Heart left ventricle (tissue), 16 donors: ENCODE measurements around the gene ZCCHC7. TPM values are rescaled to one million over a fixed set of nuclear protein-coding genes. Genes with fewer than 3 reads are reported as not detected.

ENCODE experiments used
- ATAC-seq, 4 donors: fragments of 200-7000 bp; cut with Tn5 transposase; one replicate each; pipeline ENCODE4 v1.9.1; 2020 to 2022; ENCODE audit warnings: moderate library complexity in 4 of 4, mild to moderate bottlenecking in 3 of 4, moderate number of reproducible peaks in 1 of 4
- DNase-seq, 5 donors: peaks; one replicate each; pipeline ENCODE4 v3.0.0-alpha.2; 2020
- H3K27ac ChIP-seq, 12 donors: fragments of 200-600 bp; sonication (generic) in 4 of 12; one replicate each; pipeline versions ENCODE4 v1.5.0 to v1.8.0; 2016 to 2022; ENCODE audit warnings: mild to moderate bottlenecking in 2 of 12
- H3K27me3 ChIP-seq, 9 donors: fragments of 200-600 bp; sonication (generic) in 2 of 9; one replicate each; pipeline versions ENCODE4 v1.5.1 to v1.8.0; 2016 to 2022; ENCODE audit warnings: mild to moderate bottlenecking in 3 of 9
- H3K36me3 ChIP-seq, 9 donors: fragments of 200-600 bp; sonication (generic) in 2 of 9; one replicate each; pipeline versions ENCODE4 v1.5.0 to v1.8.0; 2018 to 2022; ENCODE audit warnings: mild to moderate bottlenecking in 2 of 9
- H3K4me1 ChIP-seq, 12 donors: fragments of 200-600 bp; sonication (generic) in 4 of 12; one replicate each; pipeline versions ENCODE4 v1.5.0 to v1.8.0; 2016 to 2022; ENCODE audit warnings: mild to moderate bottlenecking in 3 of 12
- H3K4me3 ChIP-seq, 12 donors: fragments of 200-600 bp; sonication (generic) in 4 of 12; one replicate each; pipeline versions ENCODE4 v1.5.0 to v1.8.0; 2017 to 2022; ENCODE audit warnings: mild to moderate bottlenecking in 9 of 12, moderate library complexity in 4 of 12
- H3K9me3 ChIP-seq, 12 donors: fragments of 200-600 bp; sonication (generic) in 4 of 12; one replicate each; pipeline versions ENCODE4 v1.5.0 to v1.8.0; 2016 to 2022; ENCODE audit warnings: mild to moderate bottlenecking in 1 of 12
- POLR2A ChIP-seq, 2 donors: fragments of 450-650 bp; IDR thresholded peaks; one replicate each; pipeline ENCODE4 v1.6.1; 2017; ENCODE audit warnings: antibody characterized with exemption in 2 of 2, mild to moderate bottlenecking in 2 of 2, moderate library complexity in 2 of 2
- WGBS, 4 donors: extraction: QIAGEN DNeasy Blood & Tissue Kit in 2 of 4; methylation state at CpG; one replicate each; pipeline versions ENCODE4 v1.1.5 to v1.1.7; 2013 to 2018; 5-methylcytosine and 5-hydroxymethylcytosine counted together
- intact Hi-C, 10 donors: fragments of 100-400 bp; cut with DNase I; formaldehyde crosslinking; loops; one replicate each; pipeline versions ENCODE4 v1.11.1 to v1.14.2; 2022
- polyA plus RNA-seq, 2 donors: library from polyadenylated mRNA; stranded (reverse); fragments of 200-250 nt; gene quantifications; one replicate each; pipeline ENCODE4 v1.2.3, GENCODE V29; 2013
- total RNA-seq, 9 donors: library from RNA; depleted of rRNA in 2 of 9; stranded (reverse); fragments of >200 nt in 2 of 9; fragmentation: NEBNext Ultra II Directional in 3 of 9; extraction: Animal tissue kit (Norgen Biotek cat#: 25700) in 3 of 9; gene quantifications; one replicate each; pipeline versions ENCODE4 v1.1.0 to v1.2.4, GENCODE V29; 2016 to 2023
- TF ChIP-seq, protein P1 (sequence below), 12 donors: fragments of 200-600 bp; sonication (generic) in 4 of 12; IDR thresholded peaks; one replicate each; pipeline versions ENCODE4 v1.5.0 to v1.8.0; 2018 to 2022; ENCODE audit warnings: antibody characterized with exemption in 12 of 12, mild to moderate bottlenecking in 5 of 12
- donor health status: ischemic (EF 13 %, LVEDD 7.1; RV severe dilation, severe dysfunction).
- donor health status: healthy with polysubstance abuse.
- donor health status: DM: no; HTN: yes; CAD: no.
- donor health status: DM: no; HTN: no; CAD: no.
- donor health status: ischemic (EF 25% LVEDD 6.9; RV normal size, moderate dysfunction).
- donor health status: ischemic (EF 25% LVEDD 5.7; RV mildly dilated, moderate dysfunction).
- donor health status: healthy.
- donor health status: DM: yes; HTN: yes; CAD: no.
- donor health status: ischemic (EF 35%, LVEDD 5.7; RV mildly dilated, moderate dysfunction).
- donor health status: nonischemic (EF 11% LVEDD 7.7; RV severe dilation, severe dysfunction).
- donor health status: DM: yes; HTN: yes; CAD: no.
- donor health status: PGD.
- donor health status: ischemic (EF 29% LVEDD 5.4; RV normal size, mild dysfunction).
- donor health status: nonischemic (EF 23%, LVEDD 6.1; RV moderate dilation, normal function).

Gene ZCCHC7
- total and polyA plus RNA-seq, 11 donors, result 3.5 to 14.8 (median 8.4) TPM

DNA sequence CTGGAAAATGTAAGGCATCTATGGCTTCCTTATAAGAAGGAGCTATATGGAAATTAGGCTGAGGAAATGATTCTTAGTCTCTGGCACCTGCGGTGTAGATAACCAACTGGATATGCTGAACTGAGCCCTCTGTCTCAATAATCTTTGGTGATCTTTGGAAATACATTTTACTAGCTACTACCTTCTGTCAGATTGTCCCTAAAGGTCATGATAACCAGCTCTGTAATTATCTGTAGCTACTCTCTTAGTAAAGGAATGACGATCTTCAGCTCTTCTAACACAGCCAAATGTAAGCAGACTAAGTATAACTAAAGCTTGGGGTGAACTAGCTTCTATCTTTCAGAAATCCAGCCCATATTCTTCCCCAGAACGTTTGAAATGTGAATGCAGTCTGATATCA lies 177.2 kb downstream of the ZCCHC7 start:
- DNase-seq (no peak), ATAC-seq (no peak)
- Histone ChIP-seq H3K27me3 (no peaks in the 10 kb centered on the region), H3K4me1 (peaks cover 0 to 49% (median 20%) of the 10 kb centered on the region in 12 donors), H3K4me3 (no peak overlapping the region), H3K36me3 (no peaks in the 10 kb centered on the region), H3K9me3 (no peaks in the 10 kb centered on the region), H3K27ac (no peak overlapping the region)
- TF ChIP-seq POLR2A (IDR thresholded peaks at IDR 0.05), result no peak
- TF ChIP-seq, protein P1, sequence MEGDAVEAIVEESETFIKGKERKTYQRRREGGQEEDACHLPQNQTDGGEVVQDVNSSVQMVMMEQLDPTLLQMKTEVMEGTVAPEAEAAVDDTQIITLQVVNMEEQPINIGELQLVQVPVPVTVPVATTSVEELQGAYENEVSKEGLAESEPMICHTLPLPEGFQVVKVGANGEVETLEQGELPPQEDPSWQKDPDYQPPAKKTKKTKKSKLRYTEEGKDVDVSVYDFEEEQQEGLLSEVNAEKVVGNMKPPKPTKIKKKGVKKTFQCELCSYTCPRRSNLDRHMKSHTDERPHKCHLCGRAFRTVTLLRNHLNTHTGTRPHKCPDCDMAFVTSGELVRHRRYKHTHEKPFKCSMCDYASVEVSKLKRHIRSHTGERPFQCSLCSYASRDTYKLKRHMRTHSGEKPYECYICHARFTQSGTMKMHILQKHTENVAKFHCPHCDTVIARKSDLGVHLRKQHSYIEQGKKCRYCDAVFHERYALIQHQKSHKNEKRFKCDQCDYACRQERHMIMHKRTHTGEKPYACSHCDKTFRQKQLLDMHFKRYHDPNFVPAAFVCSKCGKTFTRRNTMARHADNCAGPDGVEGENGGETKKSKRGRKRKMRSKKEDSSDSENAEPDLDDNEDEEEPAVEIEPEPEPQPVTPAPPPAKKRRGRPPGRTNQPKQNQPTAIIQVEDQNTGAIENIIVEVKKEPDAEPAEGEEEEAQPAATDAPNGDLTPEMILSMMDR (IDR thresholded peaks at IDR 0.05), result no peak
- intact Hi-C loops, result no loop called here
- 71 to 84% (median 77%) methylated on average over 3 of the region's 3 CpGs for WGBS, 4 donors

DNA sequence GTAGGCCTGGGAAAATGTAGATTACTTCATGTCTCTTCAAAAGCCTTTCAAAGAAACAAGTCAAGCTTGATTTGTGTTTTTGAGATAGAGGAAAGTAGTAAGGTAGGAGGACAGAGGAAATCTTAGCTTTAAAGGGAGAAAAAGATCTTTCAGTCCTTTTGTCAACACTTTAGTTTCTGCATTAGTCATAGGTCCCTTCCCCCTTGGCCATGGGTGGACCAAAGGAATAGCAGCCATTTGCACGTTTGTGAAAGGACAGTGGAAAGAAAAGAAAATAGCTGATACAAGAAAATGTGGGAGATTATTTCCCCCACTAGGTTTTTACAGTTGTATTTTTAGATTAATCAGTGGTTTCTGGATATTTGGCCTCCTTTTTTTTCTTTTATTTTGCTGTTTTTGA lies 180.2 kb downstream of the ZCCHC7 start:
- Histone ChIP-seq H3K27ac (no peak overlapping the region), H3K9me3 (no peaks in the 10 kb centered on the region), H3K4me3 (no peak overlapping the region), H3K27me3 (no peaks in the 10 kb centered on the region), H3K36me3 (peaks cover 0 to 21% (median 8%) of the 10 kb centered on the region in 9 donors), H3K4me1 (peaks cover 0 to 33% (median 1%) of the 10 kb centered on the region in 12 donors)
- ATAC-seq (no peak), DNase-seq (no peak)
- intact Hi-C loops, result no loop called here
- WGBS, 4 donors, result 62 to 83% (median 64%) methylated on average over 1 of the region's 1 CpG
- TF ChIP-seq, protein P1 (IDR thresholded peaks at IDR 0.05), result no peak
- TF ChIP-seq POLR2A (IDR thresholded peaks at IDR 0.05), result no peak

DNA sequence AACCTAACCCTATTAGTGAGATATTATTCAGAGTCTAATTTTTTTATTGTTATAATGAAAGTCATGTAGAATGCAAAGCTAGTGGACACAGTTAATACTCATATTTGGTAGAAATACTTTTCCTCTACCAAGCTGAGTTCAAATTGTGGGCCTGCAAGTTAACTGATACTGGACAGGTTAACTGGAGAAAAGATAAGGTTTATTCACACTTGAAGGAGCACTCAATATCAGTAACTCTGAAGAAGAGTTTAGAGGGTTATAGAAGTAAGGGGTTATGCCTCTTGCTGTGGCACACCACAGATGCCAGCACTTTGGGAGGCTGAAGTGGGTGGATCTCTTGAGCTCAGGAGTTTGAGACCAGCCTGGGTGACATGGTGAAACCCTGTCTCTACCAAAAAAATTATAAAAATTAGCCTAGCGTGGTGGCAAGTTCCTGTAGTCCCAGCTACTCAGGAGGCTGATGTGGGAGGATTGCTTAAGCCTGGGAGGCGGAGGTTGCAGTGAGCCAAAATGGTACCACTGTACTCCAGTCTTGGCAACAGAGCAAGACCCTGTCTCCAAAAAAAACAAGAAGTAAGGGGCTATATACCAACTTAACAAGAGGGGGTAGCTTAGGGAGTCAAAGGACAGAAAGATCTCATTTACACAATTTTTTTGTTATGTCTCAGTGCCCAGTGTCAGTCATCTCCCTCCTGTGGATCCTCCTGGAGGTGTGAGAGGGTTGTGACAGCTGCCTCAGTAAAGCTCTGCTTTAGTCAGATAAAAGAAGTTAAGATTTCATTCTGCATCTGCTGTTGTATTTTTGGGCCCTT lies 180.9 kb downstream of the ZCCHC7 start:
- TF ChIP-seq, protein P1 (IDR thresholded peaks at IDR 0.05), result no peak
- no peak for TF ChIP-seq POLR2A (IDR thresholded peaks at IDR 0.05)
- Histone ChIP-seq H3K27ac (no peak overlapping the region), H3K9me3 (no peaks in the 10 kb centered on the region), H3K27me3 (no peaks in the 10 kb centered on the region), H3K4me1 (peaks cover 0 to 30% (median 0%) of the 10 kb centered on the region in 12 donors), H3K36me3 (peaks cover 0 to 26% (median 14%) of the 10 kb centered on the region in 9 donors), H3K4me3 (no peak overlapping the region)
- ATAC-seq (no peak), DNase-seq (no peak)
- 93 to 98% (median 97%) methylated on average over 2 of the region's 2 CpGs for WGBS, 4 donors
- intact Hi-C loops, result no loop called here

DNA sequence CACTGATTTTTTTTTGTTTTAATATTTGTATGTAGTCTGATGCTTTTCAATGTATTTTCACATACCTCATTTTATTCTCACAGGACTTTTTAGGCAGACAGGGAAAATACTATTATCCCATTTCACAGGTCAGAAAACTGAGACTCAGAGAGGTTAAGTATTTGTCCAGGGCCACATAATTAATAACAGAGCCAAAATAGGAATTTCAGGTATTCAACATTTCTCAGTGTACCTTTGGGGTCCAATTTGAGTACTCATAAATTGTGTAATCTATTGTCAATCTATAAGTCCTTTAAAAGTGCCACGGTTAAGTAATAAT lies 181.4 kb downstream of the ZCCHC7 start:
- no peaks in the 10 kb centered on the region for H3K27me3 ChIP-seq
- no peak for TF ChIP-seq POLR2A (IDR thresholded peaks at IDR 0.05)
- TF ChIP-seq, protein P1 (IDR thresholded peaks at IDR 0.05), result no peak
- H3K4me3 ChIP-seq, result no peak overlapping the region
- intact Hi-C loops, result no loop called here
- ATAC-seq (no peak), DNase-seq (no peak)
- WGBS, 4 donors, result 43 to 95% (median 69%) methylated on average over 1 of the region's 1 CpG
- peaks cover 0 to 29% (median 17%) of the 10 kb centered on the region in 9 donors for H3K36me3 ChIP-seq
- H3K27ac ChIP-seq, result no peak overlapping the region
- H3K4me1 ChIP-seq, result peaks cover 0 to 30% (median 0%) of the 10 kb centered on the region in 12 donors
- H3K9me3 ChIP-seq, result no peaks in the 10 kb centered on the region
